HG02981 (cell line): ENCODE measurements around the gene SNU13.
"Not testable (repeated sequence)": the region's sequence is repeated elsewhere in the genome, so short reads cannot be mapped to it uniquely, and the experiment has no call there.

Experiments
- ATAC-seq: cut with Tn5 transposase; IDR thresholded peaks from one replicate; pipeline ENCODE4 v1.9.1; 2021; ENCODE audit warnings: mild to moderate bottlenecking, moderate library complexity; ENCODE audit not compliant: unreplicated experiment

The SNU13 gene

GRCh38 chr22:41682033-41682807 lies 6.4 kb downstream of the SNU13 start:
- no peak for ATAC-seq

- ATAC-seq: no peak
These were observed 7.1 kb downstream of the SNU13 start for GRCh38 chr22:41681616-41682015.

- ATAC-seq: no peak
These were observed 12.5 kb downstream of the SNU13 start for GRCh38 chr22:41676134-41676533.

- no peak for ATAC-seq
These were observed 13.8 kb downstream of the SNU13 start for GRCh38 chr22:41674846-41675340.

- no peak for ATAC-seq
These were observed 15.7 kb downstream of the SNU13 start for GRCh38 chr22:41672780-41673509.

GRCh38 chr22:41672096-41672495 lies 16.6 kb downstream of the SNU13 start:
- ATAC-seq: not testable (repeated sequence)

- no peak for ATAC-seq
These were observed 19.4 kb downstream of the SNU13 start for GRCh38 chr22:41668971-41669911.

- ATAC-seq: no peak
These were observed 23.7 kb downstream of the SNU13 start for GRCh38 chr22:41664951-41665350.

GRCh38 chr22:41664490-41664889 lies 24.2 kb downstream of the SNU13 start:
- ATAC-seq: no peak

- not testable (repeated sequence) for ATAC-seq
These were observed 25.1 kb downstream of the SNU13 start for GRCh38 chr22:41663594-41663993.

- ATAC-seq: no peak
These were observed 27.0 kb downstream of the SNU13 start for GRCh38 chr22:41661713-41662112.

- ATAC-seq: no peak
These were observed 27.6 kb downstream of the SNU13 start for GRCh38 chr22:41661088-41661487.

GRCh38 chr22:41660416-41660815 lies 28.3 kb downstream of the SNU13 start:
- ATAC-seq: no peak

GRCh38 chr22:41659941-41660340 lies 28.7 kb downstream of the SNU13 start:
- ATAC-seq: no peak

- ATAC-seq: no peak
These were observed 29.8 kb downstream of the SNU13 start for GRCh38 chr22:41658869-41659268.

- no peak for ATAC-seq
These were observed 31.0 kb downstream of the SNU13 start for GRCh38 chr22:41657709-41658108.

GRCh38 chr22:41656556-41656955 lies 32.1 kb downstream of the SNU13 start:
- ATAC-seq: no peak

GRCh38 chr22:41654322-41654721 lies 34.3 kb downstream of the SNU13 start:
- ATAC-seq: no peak

GRCh38 chr22:41650821-41651220 lies 37.8 kb downstream of the SNU13 start:
- ATAC-seq: no peak

- ATAC-seq: no peak
These were observed 38.4 kb downstream of the SNU13 start for GRCh38 chr22:41650229-41650628.

- no peak for ATAC-seq
These were observed 40.2 kb downstream of the SNU13 start for GRCh38 chr22:41648432-41648831.
